Measurements from ENCODE around the gene EZR. TPM values are rescaled to one million over a fixed set of nuclear protein-coding genes. Genes with fewer than 3 reads are reported as not detected.

The EZR gene
- total and polyA plus RNA-seq, 11 donors, result 114 to 541 (median 161) TPM

DNA sequence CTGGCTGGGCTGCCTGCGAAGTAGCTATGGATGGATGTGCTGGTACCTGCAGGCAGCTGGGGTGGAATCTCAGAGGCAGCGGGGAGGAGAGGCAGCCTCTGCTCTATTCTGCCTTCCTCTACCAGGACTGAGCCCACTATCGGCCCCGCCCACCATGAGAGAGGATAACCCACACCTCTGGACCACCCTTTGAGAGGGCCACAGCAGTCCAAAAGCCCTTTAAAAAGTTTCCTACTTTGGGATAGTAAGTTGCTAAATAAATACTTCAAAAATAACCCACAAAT lies 36.1 kb downstream of the EZR start:
- Histone ChIP-seq H3K4me3 (no peak overlapping the region), H3K9me3 (no peaks in the 10 kb centered on the region), H3K27me3 (no peaks in the 10 kb centered on the region), H3K27ac (no peak overlapping the region), H3K4me1 (peaks cover 0 to 5% (median 0%) of the 10 kb centered on the region in 12 donors), H3K36me3 (peaks cover 0 to 100% (median 97%) of the 10 kb centered on the region in 9 donors)
- 72 to 95% (median 83%) methylated on average over 2 to 4 of the region's 4 CpGs for WGBS, 4 donors
- ATAC-seq, result no peak
- intact Hi-C loops (cut with DNase I), result loop anchor here in 1 of 10 donors (10.0 kb wide), 1 partner anchor 882 kb away; no protein-coding TSS in a partner anchor
- TF ChIP-seq, protein P1, sequence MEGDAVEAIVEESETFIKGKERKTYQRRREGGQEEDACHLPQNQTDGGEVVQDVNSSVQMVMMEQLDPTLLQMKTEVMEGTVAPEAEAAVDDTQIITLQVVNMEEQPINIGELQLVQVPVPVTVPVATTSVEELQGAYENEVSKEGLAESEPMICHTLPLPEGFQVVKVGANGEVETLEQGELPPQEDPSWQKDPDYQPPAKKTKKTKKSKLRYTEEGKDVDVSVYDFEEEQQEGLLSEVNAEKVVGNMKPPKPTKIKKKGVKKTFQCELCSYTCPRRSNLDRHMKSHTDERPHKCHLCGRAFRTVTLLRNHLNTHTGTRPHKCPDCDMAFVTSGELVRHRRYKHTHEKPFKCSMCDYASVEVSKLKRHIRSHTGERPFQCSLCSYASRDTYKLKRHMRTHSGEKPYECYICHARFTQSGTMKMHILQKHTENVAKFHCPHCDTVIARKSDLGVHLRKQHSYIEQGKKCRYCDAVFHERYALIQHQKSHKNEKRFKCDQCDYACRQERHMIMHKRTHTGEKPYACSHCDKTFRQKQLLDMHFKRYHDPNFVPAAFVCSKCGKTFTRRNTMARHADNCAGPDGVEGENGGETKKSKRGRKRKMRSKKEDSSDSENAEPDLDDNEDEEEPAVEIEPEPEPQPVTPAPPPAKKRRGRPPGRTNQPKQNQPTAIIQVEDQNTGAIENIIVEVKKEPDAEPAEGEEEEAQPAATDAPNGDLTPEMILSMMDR (IDR thresholded peaks at IDR 0.05), result no peak
- no peak for TF ChIP-seq POLR2A (IDR thresholded peaks at IDR 0.05)
- no peak for DNase-seq

DNA sequence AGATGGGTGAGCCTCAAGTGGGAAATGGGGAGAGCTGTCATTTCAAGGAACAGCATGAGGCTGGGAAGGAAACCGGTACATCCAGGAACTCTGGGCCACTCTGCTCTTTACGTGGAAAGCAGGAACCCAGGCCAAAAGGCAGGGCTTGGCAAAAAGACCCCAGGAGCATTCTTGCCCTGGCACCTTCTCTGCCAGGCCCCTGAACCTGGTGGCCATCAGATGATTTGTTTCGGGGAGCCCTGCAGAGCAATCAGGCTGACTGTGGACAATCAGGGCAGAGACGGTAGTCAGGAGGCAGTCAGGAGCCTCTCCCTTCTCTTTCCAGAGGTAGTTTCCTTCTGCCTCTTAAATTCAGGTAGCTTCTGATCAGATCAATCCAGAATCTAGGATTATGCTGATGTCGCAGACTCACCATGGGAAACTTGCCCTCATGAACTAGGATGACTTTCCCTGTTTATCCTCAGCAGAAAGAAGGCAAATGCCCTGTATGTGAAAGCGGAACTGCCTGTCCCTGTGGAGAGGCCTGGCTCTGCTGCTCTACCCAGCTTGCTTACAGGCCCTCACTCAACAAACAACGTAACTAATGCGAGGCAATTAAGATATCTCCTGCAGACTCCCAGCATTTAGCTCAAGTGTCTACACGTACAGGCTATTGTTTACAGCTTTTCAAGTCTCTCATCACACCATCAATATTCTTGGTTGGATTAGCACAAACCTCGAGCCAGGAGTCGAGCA lies 36.6 kb downstream of the EZR start:
- intact Hi-C loops (cut with DNase I), result loop anchor here in 1 of 10 donors (10.0 kb wide), 1 partner anchor 882 kb away; no protein-coding TSS in a partner anchor
- Histone ChIP-seq H3K4me3 (no peak overlapping the region), H3K36me3 (peaks cover 0 to 100% (median 97%) of the 10 kb centered on the region in 9 donors), H3K27me3 (no peaks in the 10 kb centered on the region), H3K9me3 (no peaks in the 10 kb centered on the region), H3K4me1 (peaks cover 0 to 10% (median 0%) of the 10 kb centered on the region in 12 donors), H3K27ac (no peak overlapping the region)
- DNase-seq (no peak), ATAC-seq (no peak)
- TF ChIP-seq, protein P1 (IDR thresholded peaks at IDR 0.05), result no peak
- TF ChIP-seq POLR2A (IDR thresholded peaks at IDR 0.05), result no peak
- 83 to 88% (median 87%) methylated on average over 11 of the region's 11 CpGs for WGBS, 4 donors

DNA sequence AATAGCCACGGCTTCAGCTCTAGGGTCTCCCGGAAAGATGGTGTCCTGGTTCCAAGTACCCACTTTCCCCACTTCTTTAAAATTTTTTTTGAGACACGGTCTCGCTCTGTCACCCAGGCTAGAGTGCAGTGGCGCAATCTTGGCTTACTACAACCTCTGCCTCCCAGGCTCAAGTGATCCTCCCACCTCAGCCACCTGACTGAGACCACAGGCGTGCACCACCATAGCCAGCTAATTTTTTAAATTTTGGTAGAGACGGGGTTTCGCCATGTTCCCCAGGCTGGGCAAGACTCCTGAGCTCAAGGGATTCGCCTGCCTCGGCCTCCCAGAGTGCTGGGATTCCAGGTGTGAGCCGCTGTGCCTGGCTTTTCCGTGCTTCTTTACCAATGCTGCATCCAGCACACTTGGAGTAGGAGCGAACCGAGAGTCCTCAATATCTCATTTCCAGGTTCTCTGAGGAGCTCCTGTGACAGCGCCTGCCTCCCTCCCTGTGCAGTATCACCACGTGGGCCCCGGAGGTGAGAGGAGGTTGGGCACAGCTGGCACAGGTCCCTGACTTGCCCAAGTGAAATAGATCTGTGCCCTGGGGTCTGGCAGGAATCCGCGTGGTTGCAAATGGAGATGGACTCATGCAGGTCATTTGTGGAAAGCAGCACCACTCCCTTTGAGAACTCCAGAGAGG lies 37.3 kb downstream of the EZR start:
- no peaks in the 10 kb centered on the region for H3K9me3 ChIP-seq
- H3K4me3 ChIP-seq, result no peak overlapping the region
- no peak for DNase-seq
- H3K36me3 ChIP-seq, result peaks cover 0 to 100% (median 91%) of the 10 kb centered on the region in 9 donors
- ATAC-seq, result peak in 1 of 4 donors; percentile 41
- H3K27ac ChIP-seq, result no peak overlapping the region
- no peaks in the 10 kb centered on the region for H3K27me3 ChIP-seq
- intact Hi-C loops (cut with DNase I), result loop anchor here in 1 of 10 donors (10.0 kb wide), 1 partner anchor 883 kb away; no protein-coding TSS in a partner anchor
- WGBS, 4 donors, result 80 to 84% (median 81%) methylated on average over 19 of the region's 19 CpGs
- peaks cover 0 to 17% (median 0%) of the 10 kb centered on the region in 12 donors for H3K4me1 ChIP-seq
- TF ChIP-seq, protein P1 (IDR thresholded peaks at IDR 0.05), result no peak
- TF ChIP-seq POLR2A (IDR thresholded peaks at IDR 0.05), result no peak

DNA sequence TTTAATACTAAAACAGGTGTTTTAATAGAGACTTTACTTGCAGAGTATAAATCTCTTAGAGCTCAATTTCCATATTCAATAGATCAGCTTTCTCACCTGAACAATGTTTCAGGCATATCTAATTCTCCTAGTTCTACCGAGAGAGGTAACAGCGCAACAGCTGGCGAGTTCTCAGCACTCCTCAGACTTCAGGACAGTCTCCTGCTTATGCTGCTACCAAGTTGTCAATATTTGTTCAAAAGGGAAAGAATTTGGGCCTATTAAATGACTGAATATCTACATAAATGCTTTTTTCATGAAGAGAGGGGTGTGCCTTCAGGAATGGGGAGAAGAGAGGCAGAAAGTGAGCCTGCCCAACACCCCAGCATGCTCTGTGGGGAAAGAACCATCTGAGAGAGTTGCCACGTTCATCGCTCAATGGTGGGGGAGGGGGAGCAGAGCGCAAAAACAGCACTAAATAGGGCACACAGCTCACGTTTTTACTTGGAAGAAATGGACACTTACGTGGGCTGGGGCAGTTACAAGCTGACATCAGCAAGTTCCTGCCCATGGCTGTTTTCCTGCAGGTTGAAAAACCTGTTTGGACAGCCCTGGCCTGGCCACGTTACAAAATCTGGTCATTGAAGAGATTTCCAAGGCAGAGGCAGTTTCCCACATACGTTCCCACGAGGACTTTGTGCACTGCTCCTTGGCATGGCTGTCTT lies 38.0 kb downstream of the EZR start:
- WGBS, 4 donors, result 82 to 86% (median 84%) methylated on average over 11 of the region's 11 CpGs
- Histone ChIP-seq H3K36me3 (peaks cover 0 to 100% (median 91%) of the 10 kb centered on the region in 9 donors), H3K4me3 (no peak overlapping the region), H3K9me3 (no peaks in the 10 kb centered on the region), H3K27me3 (no peaks in the 10 kb centered on the region), H3K27ac (no peak overlapping the region), H3K4me1 (peaks cover 0 to 18% (median 0%) of the 10 kb centered on the region in 12 donors)
- TF ChIP-seq, protein P1 (IDR thresholded peaks at IDR 0.05), result no peak
- no peak for TF ChIP-seq POLR2A (IDR thresholded peaks at IDR 0.05)
- no peak for ATAC-seq
- intact Hi-C loops (cut with DNase I), result loop anchor here in 1 of 10 donors (10.0 kb wide), 1 partner anchor 884 kb away; no protein-coding TSS in a partner anchor
- no peak for DNase-seq
